GM12873 (cell line): ENCODE data around the gene EVI5L.

Experiments
- TF ChIP-seq, protein P1 (sequence below): IDR thresholded peaks from 2 replicates; pipeline ENCODE4 v1.5.1; 2012; ENCODE audit warnings: low read depth, mild to moderate bottlenecking, moderate library complexity, low read length, control low read depth; ENCODE audit not compliant: insufficient read depth; ENCODE audit errors: missing control alignments

EVI5L gene

GRCh38 chr19:7818806-7819205, 11.2 kb upstream of the EVI5L start:
- TF ChIP-seq, protein P1, sequence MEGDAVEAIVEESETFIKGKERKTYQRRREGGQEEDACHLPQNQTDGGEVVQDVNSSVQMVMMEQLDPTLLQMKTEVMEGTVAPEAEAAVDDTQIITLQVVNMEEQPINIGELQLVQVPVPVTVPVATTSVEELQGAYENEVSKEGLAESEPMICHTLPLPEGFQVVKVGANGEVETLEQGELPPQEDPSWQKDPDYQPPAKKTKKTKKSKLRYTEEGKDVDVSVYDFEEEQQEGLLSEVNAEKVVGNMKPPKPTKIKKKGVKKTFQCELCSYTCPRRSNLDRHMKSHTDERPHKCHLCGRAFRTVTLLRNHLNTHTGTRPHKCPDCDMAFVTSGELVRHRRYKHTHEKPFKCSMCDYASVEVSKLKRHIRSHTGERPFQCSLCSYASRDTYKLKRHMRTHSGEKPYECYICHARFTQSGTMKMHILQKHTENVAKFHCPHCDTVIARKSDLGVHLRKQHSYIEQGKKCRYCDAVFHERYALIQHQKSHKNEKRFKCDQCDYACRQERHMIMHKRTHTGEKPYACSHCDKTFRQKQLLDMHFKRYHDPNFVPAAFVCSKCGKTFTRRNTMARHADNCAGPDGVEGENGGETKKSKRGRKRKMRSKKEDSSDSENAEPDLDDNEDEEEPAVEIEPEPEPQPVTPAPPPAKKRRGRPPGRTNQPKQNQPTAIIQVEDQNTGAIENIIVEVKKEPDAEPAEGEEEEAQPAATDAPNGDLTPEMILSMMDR = no peak

DNA sequence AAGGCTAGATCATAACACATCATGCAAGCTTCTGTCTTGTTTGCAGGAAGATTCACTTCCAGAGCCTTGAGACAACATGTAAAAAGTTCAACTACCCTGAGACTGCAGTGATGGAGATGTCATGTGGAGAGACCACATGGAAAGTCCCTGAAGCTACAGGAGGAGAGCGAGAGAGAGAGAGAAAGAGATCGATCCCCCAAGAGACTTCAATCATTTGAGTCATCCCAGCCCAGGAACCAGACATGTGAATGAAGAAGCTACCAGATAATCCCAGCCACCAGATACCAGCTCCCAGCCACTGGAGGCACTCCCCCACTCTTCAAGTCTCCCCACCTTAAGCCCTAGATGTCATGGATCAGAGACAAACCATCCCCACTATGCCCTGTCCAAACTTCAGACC, 10.7 kb upstream of the EVI5L start:
- TF ChIP-seq, protein P1 = no peak

- TF ChIP-seq, protein P1 = no peak
These were observed 9.4 kb upstream of the EVI5L start for GRCh38 chr19:7820588-7820987.

DNA sequence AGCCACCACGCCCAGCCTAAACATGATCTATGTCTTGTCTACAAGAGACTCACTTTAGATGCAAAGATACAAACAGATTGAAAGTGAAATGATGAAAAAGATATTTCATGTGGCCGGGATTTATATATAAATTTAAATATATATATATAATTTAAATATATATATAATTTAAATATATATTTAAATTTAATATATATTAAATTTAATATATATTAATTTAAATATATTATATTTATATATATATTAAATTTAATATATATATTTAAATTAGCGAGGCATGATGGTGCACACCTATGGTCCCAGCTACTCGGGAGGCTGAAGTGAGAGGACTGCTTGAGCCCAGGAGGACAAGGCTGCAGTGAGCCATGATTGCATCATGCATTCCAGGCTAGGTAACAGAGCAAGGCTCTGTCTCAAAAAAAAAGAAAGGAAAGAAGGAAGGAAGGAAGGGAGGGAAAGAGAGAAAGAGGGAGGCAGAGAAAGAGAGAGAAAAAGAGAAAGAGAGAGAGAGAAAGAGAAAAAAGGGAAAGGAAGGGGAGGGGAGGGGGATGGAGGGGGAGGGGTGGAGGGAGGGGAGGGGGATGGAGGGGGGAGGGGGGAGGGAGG, 7.0 kb upstream of the EVI5L start:
- TF ChIP-seq, protein P1 = no peak

DNA sequence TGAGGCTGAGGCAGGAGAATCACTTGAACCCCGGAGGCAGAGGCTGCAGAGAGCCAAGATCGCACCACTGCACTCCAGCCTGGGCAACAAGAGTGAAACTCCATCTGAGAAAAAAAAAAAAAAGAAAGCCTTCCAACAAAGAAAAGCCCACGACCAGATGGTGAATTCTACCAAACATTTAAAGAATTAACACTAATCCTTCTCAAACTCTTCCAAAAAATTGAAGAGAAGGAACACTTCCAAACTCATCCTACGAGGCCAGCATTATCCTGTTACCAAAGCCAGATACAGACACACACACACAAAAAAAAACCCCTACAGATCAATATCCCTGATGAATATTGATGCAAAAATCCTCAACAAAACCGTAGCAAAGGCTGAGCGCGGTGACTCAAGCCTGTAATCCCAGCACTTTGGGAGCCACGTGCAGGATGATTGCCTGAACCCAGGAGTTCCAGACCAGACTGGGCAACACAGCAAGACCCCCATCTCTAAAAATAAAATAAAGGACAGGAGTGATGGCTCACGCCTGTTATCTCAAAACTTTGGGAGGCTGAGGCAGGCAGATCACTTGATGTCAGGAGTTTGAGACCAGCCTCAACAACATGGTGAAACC, 6.2 kb upstream of the EVI5L start:
- TF ChIP-seq, protein P1 = no peak

- TF ChIP-seq, protein P1 = no peak
These were observed 875 bp upstream of the EVI5L start for GRCh38 chr19:7829166-7829520.

GRCh38 chr19:7830272-7830771, 304 bp downstream of the EVI5L start:
- TF ChIP-seq, protein P1 = no peak
